ENCODE results near the gene SLC9A5. TPM values are rescaled to one million over a fixed set of nuclear protein-coding genes. Genes with fewer than 3 reads are reported as not detected.

The SLC9A5 gene
- total and polyA plus RNA-seq, 4 donors: 0.05 to 0.25 (median 0.09) TPM; not detected in 1

DNA sequence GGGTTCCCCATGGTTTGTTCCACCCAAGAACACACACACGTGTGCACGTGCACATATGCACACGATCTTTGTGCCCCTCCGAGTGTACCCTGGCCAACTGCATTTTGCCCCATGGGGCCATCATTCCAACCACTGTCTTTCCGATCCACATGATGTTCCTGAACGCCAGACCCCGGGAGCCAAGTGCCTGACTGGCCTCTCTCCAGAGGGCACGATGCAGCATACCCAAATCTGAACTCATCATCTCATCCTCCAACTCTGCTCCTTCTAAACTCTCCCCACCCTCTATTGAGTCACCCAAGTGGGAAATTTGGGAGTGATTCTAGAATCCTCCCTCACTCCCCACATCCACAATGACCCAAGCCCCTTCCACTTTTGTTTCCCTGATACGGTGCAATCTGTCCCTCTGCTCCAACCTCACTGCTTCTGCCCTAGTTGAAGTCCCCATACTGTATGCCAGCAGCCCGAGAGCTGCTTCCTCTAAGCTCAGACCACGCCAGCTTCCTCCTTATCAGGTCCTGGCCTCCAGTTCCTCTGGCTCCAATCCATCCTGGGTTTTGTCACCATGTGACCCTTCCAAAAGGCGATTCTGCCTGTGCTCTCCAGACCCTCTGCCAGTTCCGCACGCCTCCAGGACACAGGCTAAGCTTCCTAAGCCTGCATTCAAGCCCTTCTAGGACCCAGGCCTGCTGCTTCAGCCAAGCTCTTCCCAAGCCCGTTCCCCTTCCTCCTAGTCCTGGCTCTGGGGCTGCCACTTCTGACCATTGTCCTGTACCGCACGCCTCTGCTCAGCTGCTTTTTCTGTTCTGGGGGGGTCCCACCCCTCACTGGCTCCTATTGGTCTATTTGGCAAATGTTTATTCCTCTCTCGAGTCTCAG lies 31.9 kb upstream of the SLC9A5 start:
- WGBS: 73% methylated on average over 18 of the region's 18 CpGs

DNA sequence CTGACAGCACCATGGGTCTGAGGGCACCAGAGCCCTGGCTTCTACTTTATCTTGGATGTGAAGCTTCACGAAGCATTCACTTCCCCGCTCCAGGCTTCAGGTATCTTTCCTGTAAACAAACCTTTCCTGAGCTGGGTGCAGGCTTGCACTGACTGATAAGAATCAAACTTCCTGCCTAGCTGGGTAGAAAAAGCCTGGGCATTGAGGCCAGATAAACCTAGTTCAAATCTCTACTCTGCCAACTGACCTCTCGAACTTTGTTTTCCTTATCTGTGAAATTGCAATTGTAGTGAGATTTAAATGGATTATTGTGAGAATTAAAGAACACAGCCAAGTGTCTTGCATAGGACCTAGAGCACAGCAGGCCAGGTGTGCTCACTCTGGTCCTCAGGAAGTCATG lies 24.8 kb upstream of the SLC9A5 start:
- Histone ChIP-seq H3K9ac (ENCODE audit: low read depth in 1 of 2, low read length in 2 of 2) (no peak overlapping the region), H3K36me3 (ENCODE audit: control insufficient read depth in 4 of 4, insufficient read depth in 3 of 4, low read depth in 1 of 4, low read length in 3 of 4) (peaks cover 0 to 7% (median 3%) of the 10 kb centered on the region in 4 donors), H3K27me3 (ENCODE audit: control insufficient read depth in 4 of 4, insufficient read depth in 4 of 4, low read length in 3 of 4) (no peaks in the 10 kb centered on the region), H3K9me3 (ENCODE audit: control insufficient read depth in 4 of 4, low read length in 3 of 4) (no peaks in the 10 kb centered on the region), H3K4me3 (ENCODE audit: low read depth in 1 of 3, low read length in 3 of 3) (no peak overlapping the region), H3K4me1 (ENCODE audit: control insufficient read depth in 4 of 4, insufficient read depth in 4 of 4, low read length in 3 of 4) (peaks cover 2 to 38% (median 30%) of the 10 kb centered on the region in 4 donors), H3K27ac (ENCODE audit: low read depth in 1 of 2, low read length in 2 of 2) (no peak overlapping the region)
- WGBS: 10% methylated on average over 3 of the region's 3 CpGs
- DNase-seq (ENCODE audit: low spot score): no peak
- TF ChIP-seq, protein P1, sequence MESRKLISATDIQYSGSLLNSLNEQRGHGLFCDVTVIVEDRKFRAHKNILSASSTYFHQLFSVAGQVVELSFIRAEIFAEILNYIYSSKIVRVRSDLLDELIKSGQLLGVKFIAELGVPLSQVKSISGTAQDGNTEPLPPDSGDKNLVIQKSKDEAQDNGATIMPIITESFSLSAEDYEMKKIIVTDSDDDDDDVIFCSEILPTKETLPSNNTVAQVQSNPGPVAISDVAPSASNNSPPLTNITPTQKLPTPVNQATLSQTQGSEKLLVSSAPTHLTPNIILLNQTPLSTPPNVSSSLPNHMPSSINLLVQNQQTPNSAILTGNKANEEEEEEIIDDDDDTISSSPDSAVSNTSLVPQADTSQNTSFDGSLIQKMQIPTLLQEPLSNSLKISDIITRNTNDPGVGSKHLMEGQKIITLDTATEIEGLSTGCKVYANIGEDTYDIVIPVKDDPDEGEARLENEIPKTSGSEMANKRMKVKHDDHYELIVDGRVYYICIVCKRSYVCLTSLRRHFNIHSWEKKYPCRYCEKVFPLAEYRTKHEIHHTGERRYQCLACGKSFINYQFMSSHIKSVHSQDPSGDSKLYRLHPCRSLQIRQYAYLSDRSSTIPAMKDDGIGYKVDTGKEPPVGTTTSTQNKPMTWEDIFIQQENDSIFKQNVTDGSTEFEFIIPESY (IDR thresholded peaks at IDR 0.05): no peak
- TF ChIP-seq GABPA (IDR thresholded peaks at IDR 0.05 in 1 of 2, conservative IDR thresholded peaks at IDR 0.05 in 1 of 2): peak in 1 of 2 donors; percentile 78
- TF ChIP-seq NR2F2 (IDR thresholded peaks at IDR 0.05): peak; percentile 23
- no peak for TF ChIP-seq FOXA2 (IDR thresholded peaks at IDR 0.05)
- peak; percentile 54 to 66 for TF ChIP-seq HNF4A (conservative IDR thresholded peaks at IDR 0.05)
- no peak for TF ChIP-seq FOXA1 (IDR thresholded peaks at IDR 0.05)
- peak in 1 of 2 donors; percentile 37 for TF ChIP-seq EGR1 (IDR thresholded peaks at IDR 0.05; ENCODE audit: low read depth in 2 of 2)
- TF ChIP-seq SP1 (IDR thresholded peaks at IDR 0.05): peak; percentile 26
- TF ChIP-seq RAD21 (IDR thresholded peaks at IDR 0.05): no peak
- TF ChIP-seq YY1 (IDR thresholded peaks at IDR 0.05): no peak
- TF ChIP-seq, protein P2, sequence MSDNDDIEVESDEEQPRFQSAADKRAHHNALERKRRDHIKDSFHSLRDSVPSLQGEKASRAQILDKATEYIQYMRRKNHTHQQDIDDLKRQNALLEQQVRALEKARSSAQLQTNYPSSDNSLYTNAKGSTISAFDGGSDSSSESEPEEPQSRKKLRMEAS (IDR thresholded peaks at IDR 0.05): peak; percentile 52
- TF ChIP-seq, protein P3, sequence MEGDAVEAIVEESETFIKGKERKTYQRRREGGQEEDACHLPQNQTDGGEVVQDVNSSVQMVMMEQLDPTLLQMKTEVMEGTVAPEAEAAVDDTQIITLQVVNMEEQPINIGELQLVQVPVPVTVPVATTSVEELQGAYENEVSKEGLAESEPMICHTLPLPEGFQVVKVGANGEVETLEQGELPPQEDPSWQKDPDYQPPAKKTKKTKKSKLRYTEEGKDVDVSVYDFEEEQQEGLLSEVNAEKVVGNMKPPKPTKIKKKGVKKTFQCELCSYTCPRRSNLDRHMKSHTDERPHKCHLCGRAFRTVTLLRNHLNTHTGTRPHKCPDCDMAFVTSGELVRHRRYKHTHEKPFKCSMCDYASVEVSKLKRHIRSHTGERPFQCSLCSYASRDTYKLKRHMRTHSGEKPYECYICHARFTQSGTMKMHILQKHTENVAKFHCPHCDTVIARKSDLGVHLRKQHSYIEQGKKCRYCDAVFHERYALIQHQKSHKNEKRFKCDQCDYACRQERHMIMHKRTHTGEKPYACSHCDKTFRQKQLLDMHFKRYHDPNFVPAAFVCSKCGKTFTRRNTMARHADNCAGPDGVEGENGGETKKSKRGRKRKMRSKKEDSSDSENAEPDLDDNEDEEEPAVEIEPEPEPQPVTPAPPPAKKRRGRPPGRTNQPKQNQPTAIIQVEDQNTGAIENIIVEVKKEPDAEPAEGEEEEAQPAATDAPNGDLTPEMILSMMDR (IDR thresholded peaks at IDR 0.05; ENCODE audit: low read depth, low read length, missing input control): no peak
- no peak for TF ChIP-seq TAF1 (conservative IDR thresholded peaks at IDR 0.05)

More for the DNA sequence above, 31.9 kb upstream of the SLC9A5 start:
- Histone ChIP-seq H3K4me1 (ENCODE audit: control insufficient read depth in 4 of 4, insufficient read depth in 4 of 4, low read length in 3 of 4) (peaks cover 4 to 28% (median 20%) of the 10 kb centered on the region in 4 donors), H3K27ac (ENCODE audit: low read depth in 1 of 2, low read length in 2 of 2) (no peak overlapping the region), H3K9me3 (ENCODE audit: control insufficient read depth in 4 of 4, low read length in 3 of 4) (no peaks in the 10 kb centered on the region), H3K36me3 (ENCODE audit: control insufficient read depth in 4 of 4, insufficient read depth in 3 of 4, low read depth in 1 of 4, low read length in 3 of 4) (no peaks in the 10 kb centered on the region), H3K9ac (ENCODE audit: low read depth in 1 of 2, low read length in 2 of 2) (no peak overlapping the region), H3K27me3 (ENCODE audit: control insufficient read depth in 4 of 4, insufficient read depth in 4 of 4, low read length in 3 of 4) (no peaks in the 10 kb centered on the region), H3K4me3 (ENCODE audit: low read depth in 1 of 3, low read length in 3 of 3) (no peak overlapping the region)
- no peak for DNase-seq (ENCODE audit: low spot score)
- no peak for TF ChIP-seq TAF1 (conservative IDR thresholded peaks at IDR 0.05)
- TF ChIP-seq FOXA2 (IDR thresholded peaks at IDR 0.05): no peak
- TF ChIP-seq, protein P3 (IDR thresholded peaks at IDR 0.05; ENCODE audit: low read depth, low read length, missing input control): no peak
- no peak for TF ChIP-seq RXRA (IDR thresholded peaks at IDR 0.05)
- TF ChIP-seq HNF4G (IDR thresholded peaks at IDR 0.05): no peak
- TF ChIP-seq JUND (IDR thresholded peaks at IDR 0.05): no peak
- TF ChIP-seq, protein P4, sequence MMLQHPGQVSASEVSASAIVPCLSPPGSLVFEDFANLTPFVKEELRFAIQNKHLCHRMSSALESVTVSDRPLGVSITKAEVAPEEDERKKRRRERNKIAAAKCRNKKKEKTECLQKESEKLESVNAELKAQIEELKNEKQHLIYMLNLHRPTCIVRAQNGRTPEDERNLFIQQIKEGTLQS (IDR thresholded peaks at IDR 0.05): no peak
- TF ChIP-seq, protein P2 (IDR thresholded peaks at IDR 0.05): no peak
- no peak for TF ChIP-seq EGR1 (IDR thresholded peaks at IDR 0.05; ENCODE audit: low read depth in 2 of 2)
- TF ChIP-seq RAD21 (IDR thresholded peaks at IDR 0.05): peak in 1 of 2 donors; percentile 32
- TF ChIP-seq, protein P1 (IDR thresholded peaks at IDR 0.05): no peak
- TF ChIP-seq NR2F2 (IDR thresholded peaks at IDR 0.05): peak; percentile 60
